GM23248 (cell line): ENCODE results near the gene XIAP. TPM values are rescaled to one million over a fixed set of nuclear protein-coding genes. Genes with fewer than 3 reads are reported as not detected.

Source experiments
- DNase-seq: peaks from one replicate; pipeline ENCODE4 v3.0.0-alpha.2; 2015
- H2AFZ ChIP-seq: fragments of 200-600 bp; sonication (generic); 2 replicates; pipeline ENCODE4 v1.6.1; 2016; ENCODE audit warnings: antibody characterized with exemption
- H3F3A ChIP-seq: fragments of 200-600 bp; sonication (generic); 2 replicates; pipeline ENCODE4 v1.6.1; 2016; ENCODE audit warnings: mild to moderate bottlenecking, antibody characterized with exemption, mixed run types; ENCODE audit not compliant: insufficient read depth
- H3K27ac ChIP-seq: fragments of 200-600 bp; sonication (generic); 2 replicates; pipeline ENCODE4 v1.5.1; 2016; ENCODE audit warnings: mild to moderate bottlenecking
- H3K27me3 ChIP-seq: fragments of 200-600 bp; sonication (generic); replicated peaks from 2 replicates; pipeline ENCODE4 v1.6.1; 2016; ENCODE audit warnings: mild to moderate bottlenecking; ENCODE audit not compliant: insufficient read depth
- H3K36me3 ChIP-seq: fragments of 200-600 bp; sonication (generic); 2 replicates; pipeline ENCODE4 v1.6.1; 2016; ENCODE audit warnings: low read depth, mild to moderate bottlenecking
- H3K4me1 ChIP-seq: fragments of 200-600 bp; sonication (generic); 2 replicates; pipeline ENCODE4 v1.6.1; 2016; ENCODE audit warnings: mild to moderate bottlenecking; ENCODE audit not compliant: insufficient read depth
- H3K4me2 ChIP-seq: fragments of 200-600 bp; sonication (generic); one replicate; pipeline ENCODE4 v1.6.1; 2016; ENCODE audit warnings: mild to moderate bottlenecking; ENCODE audit not compliant: unreplicated experiment
- H3K4me3 ChIP-seq: fragments of 200-600 bp; sonication (generic); 2 replicates; pipeline ENCODE4 v1.5.1; 2016; ENCODE audit warnings: mild to moderate bottlenecking
- H3K79me2 ChIP-seq: fragments of 200-600 bp; sonication (generic); 2 replicates; pipeline ENCODE4 v1.6.1; 2016; ENCODE audit warnings: mild to moderate bottlenecking; ENCODE audit not compliant: insufficient read depth
- H3K9ac ChIP-seq: fragments of 200-600 bp; sonication (generic); 2 replicates; pipeline ENCODE4 v1.6.1; 2016; ENCODE audit warnings: mild to moderate bottlenecking
- H3K9me2 ChIP-seq: fragments of 200-600 bp; sonication (generic); 2 replicates; pipeline ENCODE4 v1.6.1; 2016; ENCODE audit warnings: mixed run types, mild to moderate bottlenecking, moderate library complexity; ENCODE audit not compliant: insufficient read depth
- H3K9me3 ChIP-seq: fragments of 200-600 bp; sonication (generic); one replicate; pipeline ENCODE4 v1.6.1; 2017; ENCODE audit warnings: low read depth
- H4K20me1 ChIP-seq: fragments of 200-600 bp; sonication (generic); 2 replicates; pipeline ENCODE4 v1.6.0; 2016; ENCODE audit not compliant: insufficient read depth
- EZH2 ChIP-seq: fragments of 200-600 bp; sonication (generic); IDR thresholded peaks from 2 replicates; pipeline ENCODE4 v1.6.1; 2018; ENCODE audit warnings: antibody characterized with exemption, mild to moderate bottlenecking; ENCODE audit not compliant: insufficient read depth, poor library complexity, severe bottlenecking
- EZH2phosphoT487 ChIP-seq: fragments of 200-600 bp; sonication (generic); IDR thresholded peaks from 2 replicates; pipeline ENCODE4 v1.6.1; 2018; ENCODE audit warnings: antibody characterized with exemption, moderate library complexity, mild to moderate bottlenecking, low read depth; ENCODE audit not compliant: insufficient read depth
- WGBS, 2 experiments: methylation state at CpG; one replicate each; pipeline ENCODE4 v1.1.6; 2015 to 2017; ENCODE audit warnings: low lambda C conversion rate in 2 of 2, low coverage in 1 of 2; ENCODE audit errors: missing lambda C conversion rate in 2 of 2; 5-methylcytosine and 5-hydroxymethylcytosine counted together
- in situ Hi-C: fragments of 300-500 bp; cut with MboI; formaldehyde crosslinking; loops from 2 replicates; pipeline ENCODE4 v1.15.0; 2020
- polyA plus RNA-seq: library from polyadenylated mRNA; unstranded; fragments of >200 nt; fragmentation: Nextera tagmentation; extraction: Ambion mirVana; gene quantifications from 2 replicates; pipeline ENCODE4 v1.2.1, GENCODE V29; 2016
- total RNA-seq: library from RNA; depleted of rRNA; stranded (reverse); fragments of >200 nt; shearing (Covaris generic); gene quantifications from 2 replicates; pipeline ENCODE4 v1.2.3, GENCODE V29; 2014

XIAP gene
- total and polyA plus RNA-seq, 2 experiments from 2014 or later = 17.3 to 19.7 TPM

- no peaks in the 10 kb centered on the region for H3K36me3 ChIP-seq
- no peaks in the 10 kb centered on the region for H3K9me3 ChIP-seq
- H3K4me1 ChIP-seq = no peaks in the 10 kb centered on the region
- TF ChIP-seq EZH2phosphoT487 (no peak), EZH2 (no peak)
- no peaks in the 10 kb centered on the region for H3K27me3 ChIP-seq
- no peaks in the 10 kb centered on the region for H3F3A ChIP-seq
- no peak overlapping the region for H3K9ac ChIP-seq
- in situ Hi-C loops = no loop called here
- no peak for DNase-seq
- no peaks in the 10 kb centered on the region for H3K9me2 ChIP-seq
- H3K27ac ChIP-seq = no peak overlapping the region
- no peaks in the 10 kb centered on the region for H4K20me1 ChIP-seq
- no peak overlapping the region for H3K4me3 ChIP-seq
- 66 to 69% methylated on average over 8 of the region's 8 CpGs for WGBS, 2 experiments
- no peak overlapping the region for H3K4me2 ChIP-seq
- H2AFZ ChIP-seq = no peak overlapping the region
- no peaks in the 10 kb centered on the region for H3K79me2 ChIP-seq
Observed at GRCh38 chrX:123906557-123907316, 46.9 kb downstream of the XIAP start.

- Histone ChIP-seq H3K4me1 (no peaks in the 10 kb centered on the region), H3K9ac (no peak overlapping the region), H2AFZ (no peak overlapping the region), H3K27me3 (no peaks in the 10 kb centered on the region), H3K36me3 (no peaks in the 10 kb centered on the region), H3F3A (no peaks in the 10 kb centered on the region), H3K79me2 (no peaks in the 10 kb centered on the region), H3K27ac (no peak overlapping the region), H3K4me3 (no peak overlapping the region), H3K9me3 (no peaks in the 10 kb centered on the region), H3K9me2 (no peaks in the 10 kb centered on the region), H4K20me1 (no peaks in the 10 kb centered on the region), H3K4me2 (no peak overlapping the region)
- in situ Hi-C loops = no loop called here
- WGBS, 2 experiments = 91% methylated on average over 4 of the region's 4 CpGs
- DNase-seq = no peak
- TF ChIP-seq EZH2 = no peak
- TF ChIP-seq EZH2phosphoT487 = no peak
Observed at GRCh38 chrX:123909523-123909922, 49.7 kb downstream of the XIAP start.

GRCh38 chrX:123917069-123917468 lies 57.2 kb downstream of the XIAP start:
- no peaks in the 10 kb centered on the region for H4K20me1 ChIP-seq
- no peaks in the 10 kb centered on the region for H3K9me3 ChIP-seq
- H3K27me3 ChIP-seq = no peaks in the 10 kb centered on the region
- H3K9ac ChIP-seq = no peak overlapping the region
- DNase-seq = no peak
- H3K36me3 ChIP-seq = no peaks in the 10 kb centered on the region
- H3K27ac ChIP-seq = no peak overlapping the region
- H3K4me1 ChIP-seq = peaks cover 6% of the 10 kb centered on the region; the same call in 1 of the 2 replicates
- H3K4me3 ChIP-seq = no peak overlapping the region
- no peak overlapping the region for H3K4me2 ChIP-seq
- H3K79me2 ChIP-seq = no peaks in the 10 kb centered on the region
- TF ChIP-seq EZH2phosphoT487 (no peak), EZH2 (no peak)
- in situ Hi-C loops = no loop called here
- no peak overlapping the region for H2AFZ ChIP-seq
- H3K9me2 ChIP-seq = no peaks in the 10 kb centered on the region
- H3F3A ChIP-seq = no peaks in the 10 kb centered on the region

GRCh38 chrX:123918106-123918721 lies 58.4 kb downstream of the XIAP start:
- Histone ChIP-seq H3K36me3 (no peaks in the 10 kb centered on the region), H3K4me3 (no peak overlapping the region), H3K79me2 (no peaks in the 10 kb centered on the region), H3K9me3 (no peaks in the 10 kb centered on the region), H3K4me2 (no peak overlapping the region), H3K9me2 (no peaks in the 10 kb centered on the region), H3K27me3 (no peaks in the 10 kb centered on the region), H2AFZ (no peak overlapping the region), H4K20me1 (no peaks in the 10 kb centered on the region), H3K27ac (no peak overlapping the region), H3K9ac (no peak overlapping the region), H3F3A (no peaks in the 10 kb centered on the region), H3K4me1 (peaks cover 6% of the 10 kb centered on the region; the same call in 1 of the 2 replicates)
- no peak for DNase-seq
- no peak for TF ChIP-seq EZH2phosphoT487
- no peak for TF ChIP-seq EZH2
- in situ Hi-C loops = no loop called here
- WGBS, 2 experiments = 73 to 81% methylated on average over 4 of the region's 4 CpGs
